Inferior parietal cortex (tissue), 1 donor: ENCODE results near the gene PPRC1.
"Not testable (repeated sequence)": the region's sequence is repeated elsewhere in the genome, so short reads cannot be mapped to it uniquely, and the experiment has no call there.

Experiments
- DNase-seq: peaks from one replicate; pipeline ENCODE4 v3.0.0-alpha.2; 2016; ENCODE audit errors: extremely low spot score

The PPRC1 gene

DNA sequence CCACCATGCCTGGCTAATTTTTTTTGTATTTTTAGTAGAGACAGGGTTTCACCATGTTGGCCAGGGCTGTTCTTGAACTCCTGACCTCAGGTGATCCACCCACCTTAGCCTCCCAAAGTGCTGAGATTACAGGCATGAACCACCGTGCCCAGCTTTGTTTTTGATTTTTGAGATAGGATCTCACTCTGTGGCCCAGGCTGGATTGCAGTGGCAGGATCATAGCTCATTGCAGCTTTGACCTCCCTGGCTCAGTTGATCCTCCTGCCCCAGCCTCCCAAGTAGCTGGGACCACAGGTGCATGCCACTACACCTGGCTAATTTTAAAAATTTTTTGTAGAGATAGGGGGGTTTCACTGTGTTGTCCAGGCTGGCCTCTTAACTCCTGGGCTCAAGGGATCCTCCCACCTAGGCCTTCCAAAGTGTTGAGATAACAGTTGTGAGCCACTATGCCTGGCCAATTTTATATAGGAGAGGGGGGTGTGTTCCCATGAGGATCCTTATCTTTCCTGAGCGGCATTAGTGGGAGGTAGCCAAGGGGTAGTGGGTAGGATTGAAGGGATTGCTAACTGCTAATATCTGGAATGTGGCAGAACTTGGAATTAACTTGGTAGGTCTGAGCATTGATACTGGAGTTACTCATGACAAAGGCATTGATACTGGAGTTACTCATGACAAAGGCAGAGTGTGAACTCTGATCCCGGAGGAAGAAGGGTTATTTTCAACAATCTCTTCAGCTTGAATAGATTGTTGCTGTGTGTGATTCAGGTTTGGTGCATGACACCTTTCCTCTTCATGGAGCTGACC is 18.3 kb downstream of the PPRC1 start:
- DNase-seq: no peak

- DNase-seq: peak; percentile 98
Observed at GRCh38 chr10:102151774-102152544, 19.1 kb downstream of the PPRC1 start, which contains the start of gene NOLC1. TSS of gene NOLC1 (plus strand) at chr10:102152389. CDS start at chr10:102152411, 22 bp downstream.

- no peak for DNase-seq
Observed at GRCh38 chr10:102152545-102152890, 19.7 kb downstream of the PPRC1 start.

DNA sequence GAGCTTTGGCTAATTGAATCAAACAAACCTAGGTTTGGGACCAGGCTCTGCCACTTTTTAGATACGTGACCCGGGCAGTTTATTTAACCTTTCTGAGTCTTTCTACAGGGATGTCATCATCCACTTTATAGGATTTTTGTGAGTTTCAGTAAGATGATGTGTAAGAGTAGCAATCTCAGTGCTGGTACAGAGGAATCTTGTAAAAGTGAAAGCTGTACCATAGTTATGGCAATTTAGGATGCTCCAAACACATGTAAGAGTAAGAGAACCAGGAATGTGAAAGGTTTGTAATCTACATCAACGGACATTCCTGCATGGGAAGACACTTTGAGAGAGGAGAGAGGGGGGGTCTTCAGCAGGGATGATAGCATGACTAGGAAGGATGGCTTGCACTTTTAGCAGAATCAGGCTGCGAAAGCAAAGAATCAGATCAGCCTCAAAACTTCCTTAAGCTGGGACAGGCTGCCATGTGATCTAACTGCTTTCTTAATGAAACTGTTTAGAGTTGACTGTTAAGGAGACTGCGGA is 20.3 kb downstream of the PPRC1 start:
- DNase-seq: no peak

DNA sequence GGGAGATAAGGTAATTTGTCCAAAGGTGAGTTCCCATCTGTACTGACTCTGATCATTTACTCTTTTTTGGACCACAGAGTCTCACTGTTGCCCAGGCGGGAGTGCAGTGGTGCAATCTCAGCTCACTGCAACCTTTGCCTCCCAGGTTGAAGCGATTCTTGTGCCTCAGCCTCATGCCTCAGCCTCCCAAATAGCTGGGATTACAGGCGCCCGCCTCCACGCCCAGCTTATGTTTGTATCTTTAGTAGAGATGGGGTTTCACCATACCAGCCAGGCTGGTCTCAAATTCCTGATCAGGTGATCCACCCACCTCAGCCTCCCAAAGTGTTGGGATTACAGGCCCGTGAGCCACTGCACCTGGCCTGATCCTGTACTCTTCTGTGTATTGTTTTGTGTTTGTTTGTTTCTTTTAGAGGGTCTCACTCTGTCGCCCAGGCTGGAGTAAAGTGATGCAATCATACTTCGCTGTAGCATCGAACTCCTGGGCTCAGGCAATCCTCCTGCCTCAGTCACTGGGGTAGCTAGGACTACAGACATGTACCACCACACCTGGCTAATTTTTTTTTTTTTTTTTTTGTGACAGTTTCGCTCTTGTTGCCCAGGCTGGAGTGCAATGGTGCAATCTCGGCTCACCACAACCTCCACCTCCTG is 21.8 kb downstream of the PPRC1 start:
- no peak for DNase-seq

DNA sequence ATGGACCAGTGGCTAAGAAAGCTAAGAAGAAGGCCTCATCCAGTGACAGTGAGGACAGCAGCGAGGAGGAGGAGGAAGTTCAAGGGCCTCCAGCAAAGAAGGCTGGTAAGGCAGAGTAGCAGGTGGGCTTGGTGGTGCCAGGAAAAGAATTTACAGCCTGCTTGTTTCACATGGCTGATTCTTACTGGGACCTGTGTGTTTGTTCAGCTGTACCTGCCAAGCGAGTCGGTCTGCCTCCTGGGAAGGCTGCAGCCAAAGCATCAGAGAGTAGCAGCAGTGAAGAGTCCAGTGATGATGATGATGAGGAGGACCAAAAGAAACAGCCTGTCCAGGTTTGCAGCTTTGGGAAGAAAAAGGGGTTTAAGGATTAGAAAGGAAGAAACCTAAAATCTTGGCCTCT is 24.4 kb downstream of the PPRC1 start:
- no peak for DNase-seq

DNA sequence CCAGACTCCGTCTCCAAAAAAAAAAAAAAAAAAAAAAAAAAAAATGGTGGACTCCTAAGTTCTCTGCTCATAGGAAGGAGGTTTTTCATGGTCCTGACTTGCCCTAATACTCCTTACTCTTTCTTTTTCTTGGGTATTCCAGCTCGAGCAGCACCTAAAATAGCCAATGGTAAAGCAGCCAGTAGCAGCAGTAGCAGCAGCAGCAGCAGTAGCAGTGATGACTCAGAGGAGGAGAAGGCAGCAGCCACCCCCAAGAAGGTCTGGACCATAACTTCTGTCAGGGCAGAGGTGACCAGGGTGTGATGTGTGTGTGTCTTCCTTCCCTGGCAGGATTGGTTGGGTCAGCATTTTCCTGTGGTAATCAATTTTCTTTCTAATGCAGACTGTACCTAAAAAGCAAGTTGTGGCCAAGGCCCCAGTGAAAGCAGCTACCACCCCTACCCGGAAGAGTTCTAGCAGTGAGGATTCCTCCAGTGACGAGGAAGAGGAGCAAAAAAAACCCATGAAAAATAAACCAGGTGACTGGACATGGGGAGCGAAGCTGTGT is 26.3 kb downstream of the PPRC1 start:
- no peak for DNase-seq

DNA sequence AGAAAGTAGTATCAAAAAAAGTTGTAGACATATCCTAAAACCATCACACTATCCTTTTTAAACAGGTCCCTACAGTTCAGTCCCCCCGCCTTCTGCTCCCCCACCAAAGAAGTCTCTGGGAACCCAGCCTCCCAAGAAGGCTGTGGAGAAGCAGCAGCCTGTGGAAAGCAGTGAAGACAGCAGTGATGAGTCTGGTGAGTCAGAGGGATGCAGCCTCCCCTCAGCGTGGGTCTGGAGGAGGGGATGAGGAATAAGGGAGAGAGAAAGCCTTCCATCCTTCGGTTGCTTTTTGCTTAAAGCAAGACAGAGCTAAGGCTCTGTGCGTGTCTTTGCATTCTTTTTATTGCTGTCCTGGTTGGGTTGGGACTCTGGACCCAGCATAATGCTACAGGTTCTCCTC is 27.0 kb downstream of the PPRC1 start:
- DNase-seq: no peak

GRCh38 chr10:102163342-102163989 is 30.6 kb downstream of the PPRC1 start:
- DNase-seq: no peak

DNA sequence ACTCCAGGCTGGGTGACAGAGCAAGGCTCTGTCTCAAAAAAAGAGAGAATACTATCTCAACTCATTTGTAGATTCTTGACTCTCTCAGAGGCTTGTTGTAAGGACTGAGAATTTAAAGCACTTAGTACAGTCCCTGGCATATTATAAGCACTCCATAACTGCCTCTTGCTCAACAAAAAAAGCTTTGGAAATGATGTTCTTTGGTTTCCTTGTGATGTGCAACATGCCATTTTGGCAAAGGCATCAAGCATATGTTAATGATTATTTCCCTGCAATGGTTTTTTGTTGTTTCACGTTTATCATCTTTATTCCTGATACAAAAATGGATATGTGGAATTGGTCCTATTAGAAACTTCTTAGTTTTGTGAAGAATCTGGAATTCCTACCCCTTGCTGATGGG is 35.0 kb downstream of the PPRC1 start:
- DNase-seq: no peak

- no peak for DNase-seq
Observed at GRCh38 chr10:102170602-102171001, 37.8 kb downstream of the PPRC1 start.

DNA sequence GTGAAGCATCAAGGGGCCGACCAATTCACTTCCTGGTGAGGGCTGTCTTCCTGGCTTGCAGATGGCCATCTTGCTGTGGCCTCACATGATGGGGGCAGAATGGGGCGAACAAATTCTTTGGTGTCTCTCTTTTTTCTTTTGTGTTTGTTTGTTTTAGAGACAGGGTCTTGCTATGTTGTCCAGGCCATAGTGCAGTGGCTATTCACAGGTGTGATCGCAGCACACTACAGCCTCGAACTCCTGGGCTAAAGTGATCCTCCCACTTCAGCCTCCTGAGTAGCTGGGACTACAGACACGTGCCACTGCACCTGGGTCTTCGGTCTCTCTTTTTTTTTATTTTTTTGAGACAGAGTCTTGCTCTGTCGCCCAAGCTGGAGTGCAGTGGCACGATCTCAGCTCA is 39.4 kb downstream of the PPRC1 start:
- no peak for DNase-seq

GRCh38 chr10:102175415-102175814 is 42.6 kb downstream of the PPRC1 start:
- peak; percentile 17 for DNase-seq

GRCh38 chr10:102184606-102185005 is 51.8 kb downstream of the PPRC1 start:
- DNase-seq: no peak

DNA sequence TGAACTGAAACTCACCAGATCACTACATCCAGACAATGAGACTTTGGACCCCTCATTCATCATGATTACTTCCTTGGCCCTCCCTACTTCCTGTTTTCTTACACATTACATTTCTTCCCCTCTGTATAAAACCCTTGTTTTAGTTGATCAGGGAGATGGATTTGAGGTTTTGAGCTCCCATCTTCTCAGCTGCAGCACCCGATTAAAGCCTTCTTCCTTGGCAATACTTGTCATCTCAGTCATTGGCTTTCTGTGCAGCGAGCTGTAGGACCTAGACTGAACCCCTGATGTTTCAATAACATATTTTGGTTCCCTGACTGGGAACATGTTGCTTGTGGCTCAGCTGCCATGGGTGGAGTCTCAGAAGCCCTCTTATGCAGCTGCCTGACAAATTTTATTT is 52.4 kb downstream of the PPRC1 start:
- DNase-seq: no peak

DNA sequence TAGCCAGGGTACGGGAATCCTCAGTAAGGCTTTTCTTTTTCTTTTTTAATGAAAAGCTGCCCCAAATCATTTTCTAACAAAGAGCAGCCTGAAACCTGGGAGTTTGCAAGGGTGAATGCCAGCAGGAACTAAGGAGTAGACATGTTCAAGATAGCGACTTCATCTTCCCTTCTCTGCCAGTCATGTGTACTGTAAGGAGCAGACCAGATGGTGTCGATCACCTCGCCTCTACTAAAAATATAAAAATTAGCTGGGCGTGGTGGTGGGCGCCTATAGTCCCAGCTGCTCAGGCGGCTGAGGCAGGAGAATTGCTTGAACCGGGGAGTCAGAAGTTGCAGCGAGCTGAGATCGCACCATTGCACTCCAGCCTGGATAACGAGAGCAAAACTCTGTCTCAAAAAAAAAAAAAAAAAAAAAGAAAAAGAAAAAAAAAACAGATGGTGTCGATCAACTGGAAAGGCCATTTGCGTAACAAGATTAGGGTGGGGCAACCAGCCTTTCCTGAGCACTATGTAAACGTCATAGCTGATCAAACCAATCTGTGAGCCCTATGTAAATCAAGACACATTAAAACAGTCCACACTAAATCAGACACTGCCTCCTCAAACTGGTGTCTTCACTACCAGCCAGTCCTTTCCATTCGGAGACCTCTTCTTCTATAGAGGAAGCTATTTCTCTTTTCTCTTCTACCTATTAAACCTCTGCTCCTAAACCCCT is 53.1 kb downstream of the PPRC1 start:
- DNase-seq: no peak

DNA sequence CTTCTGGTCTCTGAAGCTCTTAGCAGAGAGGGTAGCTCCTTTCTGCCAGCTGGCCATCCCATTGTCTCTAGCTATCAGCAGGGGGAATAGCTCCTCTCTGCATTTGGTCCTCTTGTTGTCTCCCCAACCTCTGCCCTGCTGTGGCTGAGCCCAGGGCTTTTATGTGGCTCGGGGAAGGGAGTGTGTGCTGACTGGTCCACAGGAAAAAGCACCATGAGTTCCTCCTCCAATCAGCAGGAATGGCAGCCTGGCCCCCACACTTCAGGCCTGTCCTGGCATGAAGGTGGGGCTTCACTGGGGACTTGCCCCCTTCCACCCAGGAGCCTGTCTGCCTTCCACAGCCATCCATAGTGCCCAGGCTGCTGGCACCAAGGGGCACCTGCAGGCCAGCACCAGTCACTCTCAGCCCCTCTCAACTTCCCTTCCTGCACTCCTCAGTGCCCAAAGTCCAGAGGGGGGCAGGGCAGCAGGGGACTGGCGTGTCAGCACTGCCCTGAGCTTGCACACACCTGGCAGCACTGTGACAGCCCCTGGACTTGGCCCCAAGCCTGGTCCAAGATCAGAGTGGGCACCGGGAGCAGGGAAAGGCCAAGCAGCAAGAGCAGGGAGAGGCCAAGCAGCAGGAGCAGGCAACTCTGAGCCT is 55.6 kb downstream of the PPRC1 start:
- DNase-seq: no peak

- DNase-seq: not testable (repeated sequence)
Observed at GRCh38 chr10:102188941-102189898, 56.4 kb downstream of the PPRC1 start.

DNA sequence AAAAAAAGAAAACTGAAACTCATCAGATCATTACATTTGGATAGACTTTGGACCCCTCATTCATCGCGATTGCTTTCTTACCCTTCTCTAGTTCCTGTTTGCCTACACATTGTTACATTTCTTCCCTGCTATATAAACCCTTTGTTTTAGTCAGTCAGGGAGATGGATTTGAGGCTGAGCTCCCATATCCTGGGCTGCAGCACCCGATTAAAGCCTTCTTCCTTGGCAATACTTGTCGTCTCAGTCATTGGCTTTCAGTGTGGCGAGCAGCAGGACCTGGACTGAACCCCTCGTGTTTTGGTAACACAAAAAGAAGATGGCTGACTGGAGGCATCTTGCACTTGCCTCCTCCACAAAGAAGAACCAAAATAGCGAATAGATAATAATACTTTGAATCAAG is 59.1 kb downstream of the PPRC1 start:
- DNase-seq: no peak
